IMR-90 (cell line): Measurements from ENCODE around the gene EPHA6. TPM values are rescaled to one million over a fixed set of nuclear protein-coding genes. Genes with fewer than 3 reads are reported as not detected.

Experiments
- ATAC-seq: fragments of 200-7000 bp; cut with Tn5 transposase; 2 replicates; pipeline ENCODE4 v1.9.1; 2020; ENCODE audit warnings: low read depth, mild to moderate bottlenecking, moderate library complexity
- BruUV-seq: library from RNA; stranded (reverse); fragments of 400-500 nt; replicated peaks from 2 replicates; lab custom pipeline; 2021; lab: Mats Ljungman, UMichigan
- CTCF ChIA-PET: fragments of 300-600 bp; formaldehyde crosslinking; extraction: SDS; loops from one replicate; lab custom pipeline; 2021; ENCODE audit warnings: antibody characterized with exemption; lab: Yijun Ruan, JAX
- POLR2A ChIA-PET: fragments of 300-600 bp; sonication (Branson Sonifier 250); formaldehyde crosslinking; loops from one replicate; lab custom pipeline; 2022; ENCODE audit warnings: antibody characterized with exemption; ENCODE audit not compliant: unreplicated experiment; lab: Charles Lee
- DNase-seq: peaks from one replicate; pipeline ENCODE4 v3.0.0; 2013
- H2AFZ ChIP-seq: replicated peaks from 2 replicates; pipeline ENCODE3; 2013; ENCODE audit warnings: low read length, mild to moderate bottlenecking; ENCODE audit not compliant: poor library complexity
- H2AK5ac ChIP-seq: 2 replicates; pipeline ENCODE4 v1.6.1; 2013; ENCODE audit warnings: low read depth, low read length, inconsistent platforms
- H2AK9ac ChIP-seq: replicated peaks from 2 replicates; pipeline ENCODE3; 2013; ENCODE audit warnings: mild to moderate bottlenecking, low read depth, low read length, moderate library complexity; ENCODE audit not compliant: poor library complexity
- H2BK120ac ChIP-seq: 2 replicates; pipeline ENCODE4 v1.6.1; 2013; ENCODE audit warnings: low read depth, low read length, inconsistent platforms
- H2BK15ac ChIP-seq: 3 replicates; pipeline ENCODE4 v1.6.1; 2013; ENCODE audit warnings: low read depth, low read length, inconsistent platforms
- H2BK20ac ChIP-seq: 2 replicates; pipeline ENCODE4 v1.6.1; 2013; ENCODE audit warnings: low read depth, mild to moderate bottlenecking, inconsistent platforms, low read length, moderate library complexity
- H2BK5ac ChIP-seq: 2 replicates; pipeline ENCODE4 v1.6.1; 2013; ENCODE audit warnings: mild to moderate bottlenecking, low read depth, low read length, inconsistent platforms; ENCODE audit not compliant: poor library complexity, severe bottlenecking
- H3K14ac ChIP-seq: replicated peaks from 2 replicates; pipeline ENCODE4 v1.6.1; 2013; ENCODE audit warnings: low read depth, low read length, inconsistent platforms
- H3K18ac ChIP-seq: 2 replicates; pipeline ENCODE4 v1.6.1; 2013; ENCODE audit warnings: low read depth, low read length, control low read depth
- H3K23ac ChIP-seq: 2 replicates; pipeline ENCODE4 v1.6.1; 2013; ENCODE audit warnings: low read depth, low read length, inconsistent platforms
- H3K27ac ChIP-seq: 2 replicates; pipeline ENCODE4 v1.5.1; 2013; ENCODE audit warnings: mild to moderate bottlenecking, control low read depth, low read length; ENCODE audit not compliant: insufficient read depth
- H3K27me3 ChIP-seq: 2 replicates; pipeline ENCODE4 v1.6.1; 2013; ENCODE audit warnings: low read length; ENCODE audit not compliant: control insufficient read depth, insufficient read depth
- H3K36me3 ChIP-seq: 2 replicates; pipeline ENCODE4 v1.6.1; 2013; ENCODE audit warnings: low read length, mixed read lengths; ENCODE audit not compliant: control insufficient read depth, insufficient read depth
- H3K4ac ChIP-seq: 2 replicates; pipeline ENCODE4 v1.6.1; 2013; ENCODE audit warnings: low read depth, low read length, inconsistent platforms
- H3K4me1 ChIP-seq: 2 replicates; pipeline ENCODE4 v1.6.1; 2013; ENCODE audit warnings: low read length, mixed read lengths; ENCODE audit not compliant: control insufficient read depth, insufficient read depth
- H3K4me2 ChIP-seq: 2 replicates; pipeline ENCODE4 v1.6.1; 2013; ENCODE audit warnings: low read depth, mild to moderate bottlenecking, control low read depth, low read length, moderate library complexity
- H3K4me3 ChIP-seq: 2 replicates; pipeline ENCODE4 v1.5.1; 2013; ENCODE audit warnings: low read depth, mild to moderate bottlenecking, control low read depth, low read length, moderate library complexity; ENCODE audit not compliant: insufficient read depth
- H3K56ac ChIP-seq: 2 replicates; pipeline ENCODE4 v1.6.1; 2013; ENCODE audit warnings: low read length, inconsistent platforms; ENCODE audit not compliant: insufficient read depth; ENCODE audit errors: extremely low read depth
- H3K79me1 ChIP-seq, 2 experiments: 2 replicates each; pipeline ENCODE4 v1.6.1; 2013; ENCODE audit warnings: low read length in 2 of 2, inconsistent platforms in 1 of 2, low read depth in 1 of 2
- H3K9ac ChIP-seq: 2 replicates; pipeline ENCODE4 v1.6.1; 2013; ENCODE audit warnings: low read depth, low read length, control low read depth
- H3K9me1 ChIP-seq: 2 replicates; pipeline ENCODE4 v1.6.1; 2013; ENCODE audit warnings: low read length, inconsistent platforms; ENCODE audit not compliant: insufficient read depth
- H3K9me3 ChIP-seq: 2 replicates; pipeline ENCODE4 v1.6.1; 2013; ENCODE audit warnings: low read length; ENCODE audit not compliant: control insufficient read depth, insufficient read depth
- H4K20me1 ChIP-seq: 2 replicates; pipeline ENCODE4 v1.6.1; 2013; ENCODE audit warnings: low read length, inconsistent platforms; ENCODE audit not compliant: insufficient read depth
- H4K5ac ChIP-seq: 2 replicates; pipeline ENCODE4 v1.6.1; 2013; ENCODE audit warnings: mild to moderate bottlenecking, low read depth, low read length, control low read depth
- H4K8ac ChIP-seq, 2 experiments: 2 replicates each; pipeline ENCODE4 v1.6.1; 2013; ENCODE audit warnings: low read depth in 2 of 2, low read length in 2 of 2, control low read depth in 1 of 2, inconsistent platforms in 1 of 2
- H4K91ac ChIP-seq: 2 replicates; pipeline ENCODE4 v1.6.1; 2013; ENCODE audit warnings: low read depth, low read length, inconsistent platforms; ENCODE audit not compliant: insufficient read depth
- CHD1 ChIP-seq: IDR thresholded peaks from 2 replicates; pipeline ENCODE4 v1.6.1; 2012; ENCODE audit warnings: low read depth, low read length, improper control_type of control experiment
- MAFK ChIP-seq: IDR thresholded peaks from 2 replicates; pipeline ENCODE4 v1.6.1; 2012; ENCODE audit warnings: low read depth, low read length, improper control_type of control experiment
- MAZ ChIP-seq: IDR thresholded peaks from 2 replicates; pipeline ENCODE4 v1.6.1; 2012; ENCODE audit warnings: low read depth, mild to moderate bottlenecking, low read length, improper control_type of control experiment, moderate library complexity, borderline replicate concordance
- NFE2L2 ChIP-seq: fragments of 150-350 bp; IDR thresholded peaks from 2 replicates; pipeline ENCODE4 v1.6.1; 2016; ENCODE audit warnings: low read depth, mild to moderate bottlenecking, low read length
- POLR2A ChIP-seq: IDR thresholded peaks from 2 replicates; pipeline ENCODE4 v1.6.1; 2012; ENCODE audit warnings: mild to moderate bottlenecking, low read depth, low read length
- RCOR1 ChIP-seq: IDR thresholded peaks from 2 replicates; pipeline ENCODE4 v1.6.1; 2012; ENCODE audit warnings: mild to moderate bottlenecking, low read length, improper control_type of control experiment; ENCODE audit not compliant: insufficient replicate concordance
- SMC3 ChIP-seq: fragments of 150-350 bp; IDR thresholded peaks from 2 replicates; pipeline ENCODE4 v1.6.1; 2016; ENCODE audit warnings: low read depth, mild to moderate bottlenecking, antibody characterized with exemption, low read length, moderate library complexity
- USF2 ChIP-seq: fragments of 150-350 bp; IDR thresholded peaks from 2 replicates; pipeline ENCODE4 v1.6.1; 2017; ENCODE audit warnings: mild to moderate bottlenecking, antibody characterized with exemption, low read length, low read depth
- WGBS, 2 experiments: methylation state at CpG; one replicate each; pipeline versions ENCODE4 v1.1.5 to v1.1.7; 2013; ENCODE audit warnings: missing lambda C conversion rate in 2 of 2; ENCODE audit not compliant: insufficient read length in 1 of 2; ENCODE audit errors: extremely low coverage in 2 of 2; 5-methylcytosine and 5-hydroxymethylcytosine counted together
- dilution Hi-C: fragments of 300-500 bp; cut with HindIII; formaldehyde crosslinking; loops from one replicate; pipeline ENCODE4 v1.14.3; 2018; ENCODE audit warnings: low sequenced_read_pairs; ENCODE audit not compliant: unreplicated experiment
- in situ Hi-C: fragments of 300-500 bp; cut with MboI; formaldehyde crosslinking; loops from 3 replicates; pipeline ENCODE4 v1.14.3; 2019; ENCODE audit warnings: low sequenced_read_pairs, inconsistent platforms, mixed read lengths
- intact Hi-C: fragments of 100-400 bp; cut with micrococcal nuclease; formaldehyde crosslinking; loops from 2 replicates; pipeline ENCODE4 v1.10.0; 2022
- polyA plus RNA-seq, 3 experiments: library from polyadenylated mRNA; depleted of rRNA; stranded (reverse); fragments of >200 nt; gene quantifications; 2 replicates each; pipeline ENCODE4 v1.2.3, GENCODE V29; 2012; ENCODE audit warnings: low replicate concordance in 1 of 3
- total RNA-seq: library from RNA; depleted of rRNA; stranded (reverse); fragments of >200 nt; gene quantifications from 2 replicates; pipeline ENCODE4 v1.2.3, GENCODE V29; 2012

EPHA6 gene
- total and polyA plus RNA-seq, 2 of the 4 experiments (the other 2 are of a cell fraction), result not detected

GRCh38 chr3:97438131-97438530, 623.7 kb downstream of the EPHA6 start:
- Histone ChIP-seq H3K4me1 (no peaks in the 10 kb centered on the region), H2AK5ac (no peak overlapping the region), H3K79me1 (no peaks in the 10 kb centered on the region), H3K27ac (no peak overlapping the region), H4K20me1 (no peaks in the 10 kb centered on the region), H2BK20ac (no peak overlapping the region), H2BK5ac (no peak overlapping the region), H2BK15ac (no peak overlapping the region), H2BK120ac (no peak overlapping the region), H3K9me1 (no peaks in the 10 kb centered on the region), H3K14ac (no peak overlapping the region), H4K5ac (no peak overlapping the region), H3K36me3 (no peaks in the 10 kb centered on the region), H4K8ac (no peak overlapping the region), H2AFZ (no peak overlapping the region), H3K27me3 (no peaks in the 10 kb centered on the region), H4K91ac (no peak overlapping the region), H3K9me3 (peaks cover 2% of the 10 kb centered on the region), H3K4me3 (no peak overlapping the region), H3K56ac (no peak overlapping the region), H3K9ac (no peak overlapping the region), H3K23ac (no peak overlapping the region), H3K4me2 (no peak overlapping the region), H2AK9ac (no peak overlapping the region), H3K18ac (no peak overlapping the region), H3K4ac (no peak overlapping the region)
- dilution Hi-C loops, result no loop called here
- ChIA-PET POLR2A (no interaction called here), CTCF (no interaction called here)
- no CpG with 5 or more reads among the region's 1 CpG for WGBS, 2 experiments
- no peak for ATAC-seq
- TF ChIP-seq MAZ (no peak), RCOR1 (no peak), MAFK (no peak), SMC3 (no peak), CHD1 (no peak), NFE2L2 (no peak), USF2 (no peak), POLR2A (no peak)
- in situ Hi-C loops, result no loop called here
- no peak for DNase-seq
- BruUV-seq, result no TSS peak
- intact Hi-C loops, result no loop called here
